Fibroblast of lung (primary cell): Measurements from ENCODE around the gene KCNC3. TPM values are rescaled to one million over a fixed set of nuclear protein-coding genes. Genes with fewer than 3 reads are reported as not detected.
A peak's percentile ranks its signal among the peaks of the same experiment; 100 is the strongest.

Experiments used
- DNase-seq, 2 donors: peaks; one replicate each; pipeline versions ENCODE4 v3.0.0 to v3.0.0-alpha.2; 2010; ENCODE audit warnings: low read depth in 2 of 2
- H2AFZ ChIP-seq: 2 replicates; pipeline ENCODE4 v1.5.1; 2012; ENCODE audit warnings: low read length, control low read depth, inconsistent platforms
- H3K27ac ChIP-seq: 2 replicates; pipeline ENCODE4 v1.5.1; 2011; ENCODE audit warnings: low read length, control low read depth; ENCODE audit not compliant: insufficient read depth
- H3K27me3 ChIP-seq: 2 replicates; pipeline ENCODE4 v1.5.1; 2011; ENCODE audit warnings: mild to moderate bottlenecking, low read length; ENCODE audit not compliant: control insufficient read depth, insufficient read depth
- H3K36me3 ChIP-seq: 2 replicates; pipeline ENCODE4 v1.5.1; 2011; ENCODE audit warnings: low read length; ENCODE audit not compliant: control insufficient read depth, insufficient read depth
- H3K4me1 ChIP-seq: 2 replicates; pipeline ENCODE4 v1.5.1; 2011; ENCODE audit warnings: low read length; ENCODE audit not compliant: control insufficient read depth, insufficient read depth; ENCODE audit errors: extremely low read depth
- H3K4me2 ChIP-seq: 2 replicates; pipeline ENCODE4 v1.5.1; 2011; ENCODE audit warnings: low read length, control low read depth; ENCODE audit not compliant: insufficient read depth; ENCODE audit errors: extremely low read depth
- H3K4me3 ChIP-seq, 4 experiments: fragments of 200-600 bp in 1 of 4; sonication (generic) in 1 of 4; replicated peaks in 1 of 4; 2 replicates each; pipeline ENCODE4 v1.5.1; 2011 to 2016; ENCODE audit warnings: low read length in 4 of 4, low read depth in 3 of 4, mild to moderate bottlenecking in 3 of 4, control low read depth in 2 of 4, inconsistent platforms in 1 of 4, mixed read lengths in 1 of 4; ENCODE audit not compliant: insufficient read depth in 1 of 4; ENCODE audit errors: control extremely low read depth in 1 of 4
- H3K79me2 ChIP-seq: 2 replicates; pipeline ENCODE4 v1.5.1; 2012; ENCODE audit warnings: mild to moderate bottlenecking, low read length, inconsistent platforms; ENCODE audit not compliant: control insufficient read depth, insufficient read depth
- H3K9ac ChIP-seq: 2 replicates; pipeline ENCODE4 v1.5.1; 2011; ENCODE audit warnings: mild to moderate bottlenecking, low read length, control low read depth; ENCODE audit not compliant: insufficient read depth
- H3K9me3 ChIP-seq: 2 replicates; pipeline ENCODE4 v1.5.1; 2012; ENCODE audit warnings: low read depth, low read length; ENCODE audit not compliant: control insufficient read depth, insufficient read depth
- H4K20me1 ChIP-seq: 2 replicates; pipeline ENCODE4 v1.5.1; 2011; ENCODE audit warnings: low read length; ENCODE audit not compliant: control insufficient read depth, insufficient read depth; ENCODE audit errors: extremely low read depth
- CTCF ChIP-seq, 2 donors: IDR thresholded peaks in 1 of 2; conservative IDR thresholded peaks in 1 of 2; 1 replicate in 1 of 2; 2 replicates in 1 of 2; pipeline ENCODE4 v1.5.1; 2011 to 2012; ENCODE audit warnings: low read length in 2 of 2, control low read depth in 1 of 2, inconsistent platforms in 1 of 2, low read depth in 1 of 2, mild to moderate bottlenecking in 1 of 2
- EZH2 ChIP-seq: IDR thresholded peaks from 2 replicates; pipeline ENCODE4 v1.5.1; 2012; ENCODE audit warnings: low read length, control low read depth, mild to moderate bottlenecking; ENCODE audit errors: missing control alignments
- polyA plus RNA-seq, 2 donors: library from polyadenylated mRNA; depleted of rRNA in 1 of 2; stranded (reverse) in 1 of 2; unstranded in 1 of 2; fragments of >200 nt; gene quantifications; 2 replicates each; pipeline ENCODE4 v1.2.1, GENCODE V29; 2011 to 2012; ENCODE audit warnings: missing spikeins in 1 of 2
- total RNA-seq: library from RNA; depleted of rRNA; stranded (reverse); fragments of >200 nt; gene quantifications from 2 replicates; pipeline ENCODE4 v1.2.1, GENCODE V29; 2014

The KCNC3 gene
- total and polyA plus RNA-seq, 2 donors (not counting 1 experiment from before 2014, with no cell fraction given), result under 0.01 to 0.01 TPM

GRCh38 chr19:50301607-50301971 lies 27.6 kb downstream of the KCNC3 start:
- no peak overlapping the region for H3K4me3 ChIP-seq
- H3K79me2 ChIP-seq, result no peaks in the 10 kb centered on the region
- no peak for TF ChIP-seq CTCF (conservative IDR thresholded peaks at IDR 0.05 in 1 of 2, IDR thresholded peaks at IDR 0.05 in 1 of 2; ENCODE audit: low read depth in 1 of 2, low read length in 2 of 2)
- no peak for TF ChIP-seq EZH2
- H3K4me2 ChIP-seq, result no peak overlapping the region
- H4K20me1 ChIP-seq, result no peaks in the 10 kb centered on the region
- H3K27ac ChIP-seq, result no peak overlapping the region
- H3K9me3 ChIP-seq, result no peaks in the 10 kb centered on the region
- H3K27me3 ChIP-seq, result no peaks in the 10 kb centered on the region
- H3K9ac ChIP-seq, result no peak overlapping the region
- DNase-seq, result no peak
- no peak overlapping the region for H2AFZ ChIP-seq
- no peaks in the 10 kb centered on the region for H3K4me1 ChIP-seq
- no peaks in the 10 kb centered on the region for H3K36me3 ChIP-seq

DNA sequence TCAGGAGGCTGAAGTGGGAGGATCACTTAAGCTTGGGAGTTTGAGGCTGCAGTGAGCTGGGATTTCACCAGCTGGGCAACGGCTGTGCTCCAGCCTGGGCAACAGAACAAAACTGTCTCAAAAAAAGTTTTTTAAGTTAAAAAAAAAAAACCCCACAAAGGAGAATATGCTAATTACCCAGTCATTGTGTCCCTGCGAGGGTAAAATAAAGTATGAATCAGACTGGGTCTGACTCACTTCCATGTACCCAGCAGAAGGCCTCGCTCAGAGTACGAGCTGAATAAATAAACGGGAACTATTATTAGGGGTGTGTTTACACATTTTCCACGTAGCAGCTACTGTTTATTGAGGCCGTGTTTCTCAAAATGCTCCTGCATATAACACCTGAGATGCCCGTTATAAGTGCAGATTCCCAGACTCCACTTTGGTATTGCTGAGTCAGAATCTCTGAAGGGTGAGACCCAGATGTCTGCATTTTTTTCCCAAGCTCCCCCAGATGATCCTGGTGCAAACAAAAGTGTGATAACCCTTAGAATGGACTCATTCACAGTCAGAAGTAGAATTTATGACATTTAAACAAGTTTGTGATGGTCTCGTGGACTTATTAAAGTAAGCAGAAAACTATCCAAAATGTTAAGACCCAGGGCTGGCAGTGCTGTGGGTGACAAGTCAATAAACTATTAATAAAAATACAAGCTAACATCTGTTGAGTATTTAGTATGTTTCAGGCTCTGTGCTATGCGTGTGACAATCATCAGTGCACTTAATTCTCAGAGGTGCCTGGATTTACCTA lies 28.2 kb downstream of the KCNC3 start:
- no peak overlapping the region for H2AFZ ChIP-seq
- H3K27me3 ChIP-seq, result no peaks in the 10 kb centered on the region
- peak; percentile 77 to 80 for DNase-seq
- H3K4me2 ChIP-seq, result no peak overlapping the region
- no peaks in the 10 kb centered on the region for H3K9me3 ChIP-seq
- no peak overlapping the region for H3K27ac ChIP-seq
- H4K20me1 ChIP-seq, result no peaks in the 10 kb centered on the region
- no peaks in the 10 kb centered on the region for H3K79me2 ChIP-seq
- no peaks in the 10 kb centered on the region for H3K36me3 ChIP-seq
- H3K9ac ChIP-seq, result no peak overlapping the region
- no peak overlapping the region for H3K4me3 ChIP-seq
- TF ChIP-seq EZH2 (no peak), CTCF (conservative IDR thresholded peaks at IDR 0.05 in 1 of 2, IDR thresholded peaks at IDR 0.05 in 1 of 2; ENCODE audit: low read depth in 1 of 2, low read length in 2 of 2) (no peak)
- no peaks in the 10 kb centered on the region for H3K4me1 ChIP-seq

DNA sequence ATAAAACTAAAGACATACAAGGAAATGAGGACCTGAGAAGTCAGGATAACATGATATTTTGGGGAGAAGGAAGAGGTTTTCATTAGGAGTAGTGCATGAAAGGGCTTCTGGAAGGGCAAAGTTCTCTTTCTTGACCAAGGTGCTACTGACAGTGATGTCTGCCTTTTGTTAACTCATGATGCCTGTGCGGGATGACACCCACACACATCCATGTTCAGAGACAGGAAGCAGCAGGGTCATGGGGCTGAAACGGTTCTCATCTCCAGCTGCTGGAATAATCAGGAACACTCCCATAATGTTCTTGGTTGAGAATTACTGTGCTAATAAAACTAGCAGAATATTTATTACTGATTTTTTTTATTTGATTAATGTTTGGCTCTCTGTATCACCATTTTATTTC lies 29.1 kb downstream of the KCNC3 start:
- DNase-seq, result no peak

More for the DNA sequence above, 29.1 kb downstream of the KCNC3 start:
- no peak overlapping the region for H2AFZ ChIP-seq
- no peaks in the 10 kb centered on the region for H3K79me2 ChIP-seq
- H3K4me2 ChIP-seq, result no peak overlapping the region
- H3K4me1 ChIP-seq, result no peaks in the 10 kb centered on the region
- no peaks in the 10 kb centered on the region for H3K9me3 ChIP-seq
- H3K27me3 ChIP-seq, result no peaks in the 10 kb centered on the region
- no peak overlapping the region for H3K9ac ChIP-seq
- no peaks in the 10 kb centered on the region for H4K20me1 ChIP-seq
- H3K36me3 ChIP-seq, result no peaks in the 10 kb centered on the region
- H3K27ac ChIP-seq, result no peak overlapping the region
- H3K4me3 ChIP-seq, result no peak overlapping the region
- TF ChIP-seq CTCF (conservative IDR thresholded peaks at IDR 0.05 in 1 of 2, IDR thresholded peaks at IDR 0.05 in 1 of 2; ENCODE audit: low read depth in 1 of 2, low read length in 2 of 2) (no peak), EZH2 (no peak)
